Fibroblast of lung (primary cell): Measurements from ENCODE around the gene JOSD2. TPM values are rescaled to one million over a fixed set of nuclear protein-coding genes. Genes with fewer than 3 reads are reported as not detected.
A peak's percentile ranks its signal among the peaks of the same experiment; 100 is the strongest.

Experiments
- DNase-seq, 2 donors: peaks; one replicate each; pipeline versions ENCODE4 v3.0.0 to v3.0.0-alpha.2; 2010; ENCODE audit warnings: low read depth in 2 of 2
- H2AFZ ChIP-seq: 2 replicates; pipeline ENCODE4 v1.5.1; 2012; ENCODE audit warnings: low read length, control low read depth, inconsistent platforms
- H3K27ac ChIP-seq: 2 replicates; pipeline ENCODE4 v1.5.1; 2011; ENCODE audit warnings: low read length, control low read depth; ENCODE audit not compliant: insufficient read depth
- H3K27me3 ChIP-seq: 2 replicates; pipeline ENCODE4 v1.5.1; 2011; ENCODE audit warnings: mild to moderate bottlenecking, low read length; ENCODE audit not compliant: control insufficient read depth, insufficient read depth
- H3K36me3 ChIP-seq: 2 replicates; pipeline ENCODE4 v1.5.1; 2011; ENCODE audit warnings: low read length; ENCODE audit not compliant: control insufficient read depth, insufficient read depth
- H3K4me1 ChIP-seq: 2 replicates; pipeline ENCODE4 v1.5.1; 2011; ENCODE audit warnings: low read length; ENCODE audit not compliant: control insufficient read depth, insufficient read depth; ENCODE audit errors: extremely low read depth
- H3K4me2 ChIP-seq: 2 replicates; pipeline ENCODE4 v1.5.1; 2011; ENCODE audit warnings: low read length, control low read depth; ENCODE audit not compliant: insufficient read depth; ENCODE audit errors: extremely low read depth
- H3K4me3 ChIP-seq, 4 experiments: fragments of 200-600 bp in 1 of 4; sonication (generic) in 1 of 4; replicated peaks in 1 of 4; 2 replicates each; pipeline ENCODE4 v1.5.1; 2011 to 2016; ENCODE audit warnings: low read length in 4 of 4, low read depth in 3 of 4, mild to moderate bottlenecking in 3 of 4, control low read depth in 2 of 4, inconsistent platforms in 1 of 4, mixed read lengths in 1 of 4; ENCODE audit not compliant: insufficient read depth in 1 of 4; ENCODE audit errors: control extremely low read depth in 1 of 4
- H3K79me2 ChIP-seq: 2 replicates; pipeline ENCODE4 v1.5.1; 2012; ENCODE audit warnings: mild to moderate bottlenecking, low read length, inconsistent platforms; ENCODE audit not compliant: control insufficient read depth, insufficient read depth
- H3K9ac ChIP-seq: 2 replicates; pipeline ENCODE4 v1.5.1; 2011; ENCODE audit warnings: mild to moderate bottlenecking, low read length, control low read depth; ENCODE audit not compliant: insufficient read depth
- H3K9me3 ChIP-seq: 2 replicates; pipeline ENCODE4 v1.5.1; 2012; ENCODE audit warnings: low read depth, low read length; ENCODE audit not compliant: control insufficient read depth, insufficient read depth
- H4K20me1 ChIP-seq: 2 replicates; pipeline ENCODE4 v1.5.1; 2011; ENCODE audit warnings: low read length; ENCODE audit not compliant: control insufficient read depth, insufficient read depth; ENCODE audit errors: extremely low read depth
- EZH2 ChIP-seq: IDR thresholded peaks from 2 replicates; pipeline ENCODE4 v1.5.1; 2012; ENCODE audit warnings: low read length, control low read depth, mild to moderate bottlenecking; ENCODE audit errors: missing control alignments
- polyA plus RNA-seq, 2 donors: library from polyadenylated mRNA; depleted of rRNA in 1 of 2; stranded (reverse) in 1 of 2; unstranded in 1 of 2; fragments of >200 nt; gene quantifications; 2 replicates each; pipeline ENCODE4 v1.2.1, GENCODE V29; 2011 to 2012; ENCODE audit warnings: missing spikeins in 1 of 2
- total RNA-seq: library from RNA; depleted of rRNA; stranded (reverse); fragments of >200 nt; gene quantifications from 2 replicates; pipeline ENCODE4 v1.2.1, GENCODE V29; 2014
- TF ChIP-seq, protein P1 (sequence below), 2 donors: IDR thresholded peaks in 1 of 2; conservative IDR thresholded peaks in 1 of 2; 1 replicate in 1 of 2; 2 replicates in 1 of 2; pipeline ENCODE4 v1.5.1; 2011 to 2012; ENCODE audit warnings: low read length in 2 of 2, control low read depth in 1 of 2, inconsistent platforms in 1 of 2, low read depth in 1 of 2, mild to moderate bottlenecking in 1 of 2

The JOSD2 gene
- total and polyA plus RNA-seq, 2 donors (not counting 1 experiment from before 2014, with no cell fraction given), result 17.3 to 48.6 TPM

DNA sequence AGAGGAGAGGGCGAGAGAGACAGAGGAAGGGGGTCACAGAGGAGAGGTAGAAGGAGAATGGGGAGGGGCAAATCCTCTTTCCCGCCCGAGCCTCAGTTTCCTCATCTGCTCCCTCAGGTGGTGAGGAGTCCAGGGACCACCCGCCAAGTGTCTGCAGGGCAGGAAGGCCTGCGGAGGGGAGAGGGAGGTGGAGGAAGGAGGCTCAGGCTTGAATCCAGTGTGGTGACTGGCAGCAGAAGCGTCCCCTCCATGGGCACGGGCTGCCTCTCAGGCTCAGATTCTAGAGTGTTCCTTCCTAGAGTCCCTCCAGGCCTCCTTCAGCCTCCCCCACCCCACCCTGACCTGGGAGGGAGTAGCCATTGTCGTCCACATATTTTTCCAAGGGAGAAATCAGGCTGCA, 17.8 kb downstream of the JOSD2 start:
- no peak for TF ChIP-seq EZH2
- TF ChIP-seq, protein P1, sequence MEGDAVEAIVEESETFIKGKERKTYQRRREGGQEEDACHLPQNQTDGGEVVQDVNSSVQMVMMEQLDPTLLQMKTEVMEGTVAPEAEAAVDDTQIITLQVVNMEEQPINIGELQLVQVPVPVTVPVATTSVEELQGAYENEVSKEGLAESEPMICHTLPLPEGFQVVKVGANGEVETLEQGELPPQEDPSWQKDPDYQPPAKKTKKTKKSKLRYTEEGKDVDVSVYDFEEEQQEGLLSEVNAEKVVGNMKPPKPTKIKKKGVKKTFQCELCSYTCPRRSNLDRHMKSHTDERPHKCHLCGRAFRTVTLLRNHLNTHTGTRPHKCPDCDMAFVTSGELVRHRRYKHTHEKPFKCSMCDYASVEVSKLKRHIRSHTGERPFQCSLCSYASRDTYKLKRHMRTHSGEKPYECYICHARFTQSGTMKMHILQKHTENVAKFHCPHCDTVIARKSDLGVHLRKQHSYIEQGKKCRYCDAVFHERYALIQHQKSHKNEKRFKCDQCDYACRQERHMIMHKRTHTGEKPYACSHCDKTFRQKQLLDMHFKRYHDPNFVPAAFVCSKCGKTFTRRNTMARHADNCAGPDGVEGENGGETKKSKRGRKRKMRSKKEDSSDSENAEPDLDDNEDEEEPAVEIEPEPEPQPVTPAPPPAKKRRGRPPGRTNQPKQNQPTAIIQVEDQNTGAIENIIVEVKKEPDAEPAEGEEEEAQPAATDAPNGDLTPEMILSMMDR (conservative IDR thresholded peaks at IDR 0.05 in 1 of 2, IDR thresholded peaks at IDR 0.05 in 1 of 2; ENCODE audit: low read depth in 1 of 2, low read length in 2 of 2), result no peak
- Histone ChIP-seq H3K79me2 (no peaks in the 10 kb centered on the region), H3K27ac (no peak overlapping the region), H3K4me3 (no peak overlapping the region), H3K4me2 (no peak overlapping the region), H3K4me1 (no peaks in the 10 kb centered on the region), H3K27me3 (peaks cover 25% of the 10 kb centered on the region), H3K9ac (no peak overlapping the region), H3K9me3 (no peaks in the 10 kb centered on the region), H3K36me3 (no peaks in the 10 kb centered on the region), H4K20me1 (no peaks in the 10 kb centered on the region), H2AFZ (no peak overlapping the region)
- no peak for DNase-seq

DNA sequence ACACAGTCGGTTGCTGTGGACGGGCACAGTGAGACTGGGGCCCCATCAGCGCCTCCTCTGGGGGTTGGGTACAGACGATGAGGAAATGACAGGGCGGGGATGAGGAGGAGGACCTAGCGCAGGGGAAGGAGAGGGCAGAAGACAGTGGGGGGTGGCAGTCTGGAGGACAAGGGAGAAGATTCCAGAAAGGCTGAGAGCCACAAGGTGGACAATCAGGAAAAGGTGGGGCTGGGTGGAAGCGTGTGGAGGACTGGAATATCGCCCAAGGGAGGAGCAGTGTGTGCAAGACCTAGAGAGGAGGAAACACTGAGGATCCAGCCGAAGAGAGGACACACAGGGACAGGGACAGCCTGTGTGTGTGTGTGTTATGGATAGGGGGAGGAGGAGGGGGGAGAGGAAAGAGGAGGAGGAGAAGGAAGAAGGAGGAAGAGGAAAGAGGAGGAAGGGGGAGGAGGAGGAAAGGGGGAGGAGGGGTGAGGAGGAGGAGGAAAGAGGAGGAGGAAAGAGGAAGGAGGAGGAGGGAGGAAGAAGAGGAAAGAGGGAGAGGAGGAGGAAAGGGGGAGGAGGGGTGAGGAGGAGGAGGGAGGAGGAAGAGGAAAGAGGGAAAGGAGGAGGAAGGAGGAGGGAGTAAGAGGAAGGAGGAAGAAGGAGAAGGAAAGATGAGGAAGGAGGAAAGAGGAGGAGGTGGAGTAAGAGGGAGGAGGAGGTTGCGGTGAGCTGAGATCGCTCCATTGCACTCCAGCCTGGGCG, 18.5 kb downstream of the JOSD2 start:
- Histone ChIP-seq H3K79me2 (no peaks in the 10 kb centered on the region), H3K9me3 (no peaks in the 10 kb centered on the region), H3K4me3 (no peak overlapping the region), H3K9ac (no peak overlapping the region), H3K36me3 (no peaks in the 10 kb centered on the region), H2AFZ (no peak overlapping the region), H4K20me1 (no peaks in the 10 kb centered on the region), H3K27ac (no peak overlapping the region), H3K4me1 (no peaks in the 10 kb centered on the region), H3K27me3 (peaks cover 25% of the 10 kb centered on the region), H3K4me2 (no peak overlapping the region)
- TF ChIP-seq EZH2, result no peak
- TF ChIP-seq, protein P1 (conservative IDR thresholded peaks at IDR 0.05 in 1 of 2, IDR thresholded peaks at IDR 0.05 in 1 of 2; ENCODE audit: low read depth in 1 of 2, low read length in 2 of 2), result no peak
- DNase-seq, result no peak

- no peaks in the 10 kb centered on the region for H3K4me1 ChIP-seq
- H3K36me3 ChIP-seq, result no peaks in the 10 kb centered on the region
- H3K27ac ChIP-seq, result no peak overlapping the region
- H3K9ac ChIP-seq, result no peak overlapping the region
- H4K20me1 ChIP-seq, result no peaks in the 10 kb centered on the region
- no peak overlapping the region for H2AFZ ChIP-seq
- no peak overlapping the region for H3K4me3 ChIP-seq
- H3K9me3 ChIP-seq, result no peaks in the 10 kb centered on the region
- H3K79me2 ChIP-seq, result no peaks in the 10 kb centered on the region
- no peak overlapping the region for H3K4me2 ChIP-seq
- H3K27me3 ChIP-seq, result peaks cover 27% of the 10 kb centered on the region
- DNase-seq, result no peak
- TF ChIP-seq, protein P1 (conservative IDR thresholded peaks at IDR 0.05 in 1 of 2, IDR thresholded peaks at IDR 0.05 in 1 of 2; ENCODE audit: low read depth in 1 of 2, low read length in 2 of 2), result no peak
- TF ChIP-seq EZH2, result peak; percentile 26
Observed at GRCh38 chr19:50490991-50491472, 20.0 kb downstream of the JOSD2 start.
